SK-N-SH treated with all-trans-retinoic acid at 6 μM for 48 hours (cell line): Measurements from ENCODE around the gene UNC13B.

ENCODE experiments used
- ATAC-seq: fragments of 200-7000 bp; cut with Tn5 transposase; 3 replicates; pipeline ENCODE4 v1.9.1; 2020; ENCODE audit warnings: mild to moderate bottlenecking, moderate library complexity
- ARNTL ChIP-seq: fragments of 450-650 bp; formaldehyde crosslinking; IDR thresholded peaks from 2 replicates; pipeline ENCODE4 v1.5.0; 2020; ENCODE audit warnings: low read depth, mild to moderate bottlenecking, moderate library complexity, borderline replicate concordance
- BACH2 ChIP-seq: fragments of 250-450 bp; sonication (Bioruptor Pico); IDR thresholded peaks from 2 replicates; pipeline ENCODE4 v1.9.0; 2021; ENCODE audit warnings: mild to moderate bottlenecking, borderline replicate concordance
- CSDC2 ChIP-seq: fragments of 250-450 bp; sonication (Bioruptor Pico); IDR thresholded peaks from 2 replicates; pipeline ENCODE4 v1.5.0; 2020; ENCODE audit warnings: mild to moderate bottlenecking, moderate library complexity
- GLIS3 ChIP-seq: fragments of 250-450 bp; sonication (Bioruptor Pico); IDR thresholded peaks from 2 replicates; pipeline ENCODE4 v1.5.0; 2020; ENCODE audit warnings: mild to moderate bottlenecking, moderate library complexity
- ISL1 ChIP-seq: fragments of 250-450 bp; sonication (Bioruptor Pico); IDR thresholded peaks from 2 replicates; pipeline ENCODE4 v2.1.2; 2022; ENCODE audit warnings: mild to moderate bottlenecking, moderate library complexity
- OSR1 ChIP-seq: fragments of 250-450 bp; sonication (Bioruptor Pico); IDR thresholded peaks from 2 replicates; pipeline ENCODE4 v1.8.0; 2022; ENCODE audit warnings: moderate library complexity, mild to moderate bottlenecking, inconsistent platforms
- PATZ1 ChIP-seq: fragments of 250-450 bp; sonication (Bioruptor Pico); IDR thresholded peaks from 2 replicates; pipeline ENCODE4 v1.8.0; 2020; ENCODE audit warnings: mild to moderate bottlenecking, moderate library complexity, borderline replicate concordance
- POU6F1 ChIP-seq: fragments of 250-450 bp; sonication (Bioruptor Pico); IDR thresholded peaks from 2 replicates; pipeline ENCODE4 v1.8.0; 2021; ENCODE audit warnings: low read depth, mild to moderate bottlenecking, moderate library complexity, borderline replicate concordance
- PPARA ChIP-seq: fragments of 250-450 bp; sonication (Bioruptor Pico); IDR thresholded peaks from 2 replicates; pipeline ENCODE4 v1.5.0; 2020; ENCODE audit warnings: mild to moderate bottlenecking, borderline replicate concordance
- RARB ChIP-seq: fragments of 250-450 bp; sonication (Bioruptor Pico); IDR thresholded peaks from 2 replicates; pipeline ENCODE4 v1.8.0; 2021; ENCODE audit warnings: mild to moderate bottlenecking, moderate library complexity
- SNAI2 ChIP-seq: fragments of 250-450 bp; sonication (Bioruptor Pico); IDR thresholded peaks from 2 replicates; pipeline ENCODE4 v1.5.0; 2020; ENCODE audit warnings: mild to moderate bottlenecking, moderate library complexity
- TCF4 ChIP-seq: fragments of 250-450 bp; sonication (Bioruptor Pico); IDR thresholded peaks from 2 replicates; pipeline ENCODE4 v1.8.0; 2021; ENCODE audit warnings: mild to moderate bottlenecking, moderate library complexity, borderline replicate concordance
- ZC3H10 ChIP-seq: fragments of 250-450 bp; sonication (Bioruptor Pico); IDR thresholded peaks from 2 replicates; pipeline ENCODE4 v1.5.1; 2021; ENCODE audit warnings: mild to moderate bottlenecking, moderate library complexity
- ZFP3 ChIP-seq: fragments of 250-450 bp; sonication (Bioruptor Pico); IDR thresholded peaks from 2 replicates; pipeline ENCODE4 v1.5.0; 2020; ENCODE audit warnings: mild to moderate bottlenecking, moderate library complexity
- ZFP30 ChIP-seq: fragments of 450-650 bp; formaldehyde crosslinking; IDR thresholded peaks from 2 replicates; pipeline ENCODE4 v1.5.0; 2022; ENCODE audit warnings: mild to moderate bottlenecking, moderate library complexity
- ZNF70 ChIP-seq: fragments of 450-650 bp; formaldehyde crosslinking; IDR thresholded peaks from 2 replicates; pipeline ENCODE4 v1.5.0; 2020; ENCODE audit warnings: mild to moderate bottlenecking, moderate library complexity

The UNC13B gene

GRCh38 chr9:35161713-35162604 lies at the start of gene UNC13B:
TSS of gene UNC13B (plus strand) at chr9:35162009. CDS start at chr9:35162284, 275 bp downstream.
- peak; percentile 97 for ATAC-seq
- no peak for TF ChIP-seq ARNTL
- TF ChIP-seq ZFP3 (CRISPR knock-in tag): peak; percentile 71; the same call in 1 of the 2 replicates
- no peak for TF ChIP-seq TCF4 (CRISPR knock-in tag)

- TF ChIP-seq PPARA (CRISPR knock-in tag) (no peak), RARB (CRISPR knock-in tag) (no peak), CSDC2 (CRISPR knock-in tag) (no peak), BACH2 (no peak), PATZ1 (CRISPR knock-in tag) (no peak), TCF4 (CRISPR knock-in tag) (no peak)
Measured at GRCh38 chr9:35112257-35113020, 49.4 kb upstream of the UNC13B start.

GRCh38 chr9:35114113-35114839 lies 47.5 kb upstream of the UNC13B start:
- peak; percentile 92 for TF ChIP-seq ZFP3 (CRISPR knock-in tag)
- TF ChIP-seq ISL1: no peak
- TF ChIP-seq, all 23 proteins: peak for 1
- peak; percentile 56 for ATAC-seq

More at GRCh38 chr9:35112257-35113020, 49.4 kb upstream of the UNC13B start:
- ATAC-seq: no peak

GRCh38 chr9:35114840-35115628 lies 46.8 kb upstream of the UNC13B start:
- no peak for ATAC-seq
- no peak for TF ChIP-seq OSR1 (CRISPR knock-in tag)

- ATAC-seq: peak; percentile 68
- TF ChIP-seq ZNF70 (CRISPR knock-in tag): no peak
- no peak for TF ChIP-seq BACH2
- no peak for TF ChIP-seq ZC3H10 (CRISPR knock-in tag)
Measured at GRCh38 chr9:35115680-35116538, 45.9 kb upstream of the UNC13B start, which contains the start of gene ATOSB. TSS of gene ATOSB (minus strand) at chr9:35115862. CDS start at chr9:35108274, 7,588 bp downstream.

- TF ChIP-seq OSR1 (CRISPR knock-in tag): no peak
- TF ChIP-seq TCF4 (CRISPR knock-in tag): no peak
- TF ChIP-seq CSDC2 (CRISPR knock-in tag): no peak
- TF ChIP-seq ISL1: no peak
- no peak for TF ChIP-seq GLIS3
- ATAC-seq: peak; percentile 22
Measured at GRCh38 chr9:35116539-35116897, 45.3 kb upstream of the UNC13B start.

- ATAC-seq: peak; percentile 78
- TF ChIP-seq OSR1 (CRISPR knock-in tag) (no peak), SNAI2 (CRISPR knock-in tag) (no peak), ISL1 (no peak), TCF4 (CRISPR knock-in tag) (no peak), ZNF70 (CRISPR knock-in tag) (no peak), ZFP3 (CRISPR knock-in tag) (no peak), GLIS3 (no peak), ARNTL (no peak), ZFP30 (CRISPR knock-in tag) (no peak), RARB (CRISPR knock-in tag) (no peak), POU6F1 (CRISPR knock-in tag) (no peak), ZC3H10 (CRISPR knock-in tag) (no peak), PATZ1 (CRISPR knock-in tag) (no peak)
Measured at GRCh38 chr9:35116898-35117551, 44.8 kb upstream of the UNC13B start.
